Measurements from ENCODE around the gene SPOCK2. TPM values are rescaled to one million over a fixed set of nuclear protein-coding genes. Genes with fewer than 3 reads are reported as not detected.
A peak's percentile ranks its signal among the peaks of the same experiment; 100 is the strongest.

Gene SPOCK2
- total RNA-seq, 1 experiment from 2014 or later = 0.33 TPM

- Histone ChIP-seq H4K20me1 (ENCODE audit: low read length) (no peaks in the 10 kb centered on the region), H3K4me2 (ENCODE audit: low read length) (no peak overlapping the region), H3K79me2 (ENCODE audit: low read length) (no peaks in the 10 kb centered on the region), H3K27me3 (ENCODE audit: low read length) (no peaks in the 10 kb centered on the region), H2AFZ (ENCODE audit: low read length) (no peak overlapping the region), H3K9ac (ENCODE audit: low read length) (no peak overlapping the region), H3K9me3 (ENCODE audit: low read length) (no peaks in the 10 kb centered on the region), H3K9me2 (replicated peaks; ENCODE audit: low read length) (no peaks in the 10 kb centered on the region), H3K27ac (ENCODE audit: low read length) (no peak overlapping the region), H3K36me3 (ENCODE audit: low read depth, low read length) (no peaks in the 10 kb centered on the region; the same call in 1 of the 2 replicates), H3K4me3 (ENCODE audit: low read length) (no peak overlapping the region), H3K4me1 (ENCODE audit: insufficient read depth, low read length) (no peaks in the 10 kb centered on the region), H3F3A (ENCODE audit: low read length, unreplicated experiment) (no peaks in the 10 kb centered on the region)
- DNase-seq = no peak
- intact Hi-C loops (cut with micrococcal nuclease) = loop anchor here (5.0 kb wide), 1 partner anchor 97 kb away; no protein-coding TSS in a partner anchor
- no TSS peak for BruUV-seq (replicated peaks)
- TF ChIP-seq CTCF (conservative IDR thresholded peaks at IDR 0.05; ENCODE audit: low read depth, low read length) (no peak), EZH2 (IDR thresholded peaks at IDR 0.05; ENCODE audit: low read length, unreplicated experiment) (no peak), EZH2phosphoT487 (IDR thresholded peaks at IDR 0.05; ENCODE audit: borderline replicate concordance, low read length) (no peak)
- ChIA-PET CTCF (interaction anchor here (0.7 kb wide), 1 partner anchor 76 kb away, joined by 4 read pairs; no protein-coding TSS in a partner anchor), POLR2A (ENCODE audit: unreplicated experiment) (no interaction called here)
- ATAC-seq = no peak
These were observed 36.6 kb upstream of the SPOCK2 start for GRCh38 chr10:72124989-72125388.

GRCh38 chr10:72124381-72124780, 36.0 kb upstream of the SPOCK2 start:
- H3K4me1 ChIP-seq (ENCODE audit: insufficient read depth, low read length) = no peaks in the 10 kb centered on the region
- no TSS peak for BruUV-seq (replicated peaks)
- H4K20me1 ChIP-seq (ENCODE audit: low read length) = no peaks in the 10 kb centered on the region
- H3K4me3 ChIP-seq (ENCODE audit: low read length) = no peak overlapping the region
- no peak overlapping the region for H3K9ac ChIP-seq (ENCODE audit: low read length)
- H3K79me2 ChIP-seq (ENCODE audit: low read length) = no peaks in the 10 kb centered on the region
- H3K36me3 ChIP-seq (ENCODE audit: low read depth, low read length) = no peaks in the 10 kb centered on the region; the same call in 1 of the 2 replicates
- no peak overlapping the region for H2AFZ ChIP-seq (ENCODE audit: low read length)
- H3K9me2 ChIP-seq (replicated peaks; ENCODE audit: low read length) = no peaks in the 10 kb centered on the region
- H3K27me3 ChIP-seq (ENCODE audit: low read length) = no peaks in the 10 kb centered on the region
- ATAC-seq (no peak), DNase-seq (no peak)
- no peaks in the 10 kb centered on the region for H3F3A ChIP-seq (ENCODE audit: low read length, unreplicated experiment)
- intact Hi-C loops (cut with micrococcal nuclease) = no loop called here
- H3K9me3 ChIP-seq (ENCODE audit: low read length) = no peaks in the 10 kb centered on the region
- no peak overlapping the region for H3K4me2 ChIP-seq (ENCODE audit: low read length)
- TF ChIP-seq EZH2phosphoT487 (IDR thresholded peaks at IDR 0.05; ENCODE audit: borderline replicate concordance, low read length) (no peak), EZH2 (IDR thresholded peaks at IDR 0.05; ENCODE audit: low read length, unreplicated experiment) (no peak), CTCF (conservative IDR thresholded peaks at IDR 0.05; ENCODE audit: low read depth, low read length) (no peak)
- POLR2A ChIA-PET (ENCODE audit: unreplicated experiment) = no interaction called here
- CTCF ChIA-PET = no interaction called here
- H3K27ac ChIP-seq (ENCODE audit: low read length) = no peak overlapping the region

- no peaks in the 10 kb centered on the region for H3K27me3 ChIP-seq (ENCODE audit: low read length)
- H3K9me2 ChIP-seq (replicated peaks; ENCODE audit: low read length) = no peaks in the 10 kb centered on the region
- intact Hi-C loops (cut with micrococcal nuclease) = no loop called here
- H3K27ac ChIP-seq (ENCODE audit: low read length) = no peak overlapping the region
- H3K9ac ChIP-seq (ENCODE audit: low read length) = no peak overlapping the region
- ChIA-PET CTCF (no interaction called here), POLR2A (ENCODE audit: unreplicated experiment) (no interaction called here)
- H3K4me1 ChIP-seq (ENCODE audit: insufficient read depth, low read length) = no peaks in the 10 kb centered on the region
- DNase-seq (no peak), ATAC-seq (peak; percentile 37; the same call in 1 of the 2 replicates)
- H3K36me3 ChIP-seq (ENCODE audit: low read depth, low read length) = no peaks in the 10 kb centered on the region; the same call in 1 of the 2 replicates
- H3K79me2 ChIP-seq (ENCODE audit: low read length) = no peaks in the 10 kb centered on the region
- H3K4me2 ChIP-seq (ENCODE audit: low read length) = no peak overlapping the region
- H3K9me3 ChIP-seq (ENCODE audit: low read length) = no peaks in the 10 kb centered on the region
- no peak overlapping the region for H3K4me3 ChIP-seq (ENCODE audit: low read length)
- no TSS peak for BruUV-seq (replicated peaks)
- no peaks in the 10 kb centered on the region for H3F3A ChIP-seq (ENCODE audit: low read length, unreplicated experiment)
- TF ChIP-seq EZH2 (IDR thresholded peaks at IDR 0.05; ENCODE audit: low read length, unreplicated experiment) (no peak), EZH2phosphoT487 (IDR thresholded peaks at IDR 0.05; ENCODE audit: borderline replicate concordance, low read length) (no peak), CTCF (conservative IDR thresholded peaks at IDR 0.05; ENCODE audit: low read depth, low read length) (no peak)
- H2AFZ ChIP-seq (ENCODE audit: low read length) = no peak overlapping the region
- no peaks in the 10 kb centered on the region for H4K20me1 ChIP-seq (ENCODE audit: low read length)
These were observed 35.3 kb upstream of the SPOCK2 start for GRCh38 chr10:72123616-72124015.
